Keratinocyte (primary cell): ENCODE data around the gene SLC38A8.

Source experiments
- CTCF ChIP-seq, 3 experiments: IDR thresholded peaks in 1 of 3; conservative IDR thresholded peaks in 1 of 3; optimal IDR thresholded peaks in 1 of 3; 2 replicates in 2 of 3; 3 replicates in 1 of 3; pipeline versions ENCODE3 to v1.5.1; 2011; ENCODE audit warnings: low read length in 3 of 3, mild to moderate bottlenecking in 3 of 3, moderate library complexity in 2 of 3, control low read depth in 1 of 3, inconsistent platforms in 1 of 3; ENCODE audit not compliant: insufficient read depth in 2 of 3; ENCODE audit errors: extremely low read depth in 1 of 3
- EZH2 ChIP-seq: IDR thresholded peaks from one replicate; pipeline ENCODE4 v1.6.1; 2012; ENCODE audit warnings: inconsistent platforms, mild to moderate bottlenecking, low read length, moderate library complexity

- no peak for TF ChIP-seq CTCF (optimal IDR thresholded peaks at IDR 0.05 in 1 of 3, IDR thresholded peaks at IDR 0.05 in 1 of 3, conservative IDR thresholded peaks at IDR 0.05 in 1 of 3; ENCODE audit: extremely low read depth in 1 of 3, insufficient read depth in 2 of 3, low read length in 3 of 3)
- TF ChIP-seq EZH2 = peak; percentile 52
These were observed 1.0 kb upstream of the SLC38A8 start for GRCh38 chr16:84043486-84044117.
